ENCODE measurements around the gene SOAT2. TPM values are rescaled to one million over a fixed set of nuclear protein-coding genes. Genes with fewer than 3 reads are reported as not detected.
A peak's percentile ranks its signal among the peaks of the same experiment; 100 is the strongest.

Gene SOAT2
- total and polyA plus RNA-seq, 7 experiments from 2014 or later = 0.31 to 0.69 (median 0.46) TPM; not detected in 2

DNA sequence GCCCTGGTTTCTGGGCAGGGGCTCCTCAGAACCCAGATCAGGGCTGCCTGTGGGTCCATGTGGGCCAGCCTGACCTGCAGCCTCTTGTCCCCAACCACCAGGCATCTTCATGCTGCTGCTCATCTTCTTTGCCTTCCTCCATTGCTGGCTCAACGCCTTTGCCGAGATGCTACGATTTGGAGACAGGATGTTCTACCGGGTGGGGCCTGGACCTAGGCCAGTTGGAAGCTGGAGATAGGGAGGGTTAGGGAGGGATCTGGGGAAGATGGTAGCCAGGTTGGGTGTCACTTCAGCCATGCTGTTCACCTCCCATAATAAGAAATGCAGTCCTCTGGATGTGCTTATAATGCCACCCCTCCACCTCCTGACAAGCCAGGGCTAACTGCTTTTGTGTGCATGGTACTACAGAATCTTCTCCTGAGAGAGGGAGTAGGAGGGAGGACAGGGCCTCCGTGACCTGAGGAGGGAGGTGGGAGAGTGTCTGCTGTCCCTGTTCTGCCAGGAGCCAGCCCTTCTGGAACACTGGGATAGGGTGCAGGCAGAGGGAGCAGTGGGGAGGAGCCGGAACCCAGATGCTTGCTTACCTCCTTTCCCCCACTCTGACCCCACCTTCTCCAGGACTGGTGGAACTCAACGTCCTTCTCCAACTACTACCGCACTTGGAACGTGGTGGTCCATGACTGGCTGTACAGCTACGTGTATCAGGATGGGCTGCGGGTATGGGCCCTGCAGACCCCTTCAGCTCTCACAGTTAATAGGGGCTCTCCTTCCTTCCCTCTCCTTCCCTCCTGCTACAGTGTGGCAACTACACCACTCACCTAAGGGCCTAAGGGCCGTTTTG lies 17.6 kb downstream of the SOAT2 start:
- Mint-ChIP-seq H3K4me1 (no peaks in the 10 kb centered on the region), H3K27ac (peak overlapping the region in 1 of 9 donors; percentile 33), H3K4me3 (no peak overlapping the region), H3K27me3 (peaks cover 0 to 2% (median 0%) of the 10 kb centered on the region in 5 donors), H3K36me3 (no peaks in the 10 kb centered on the region), H3K9me3 (no peaks in the 10 kb centered on the region)
- POLR2A ChIA-PET = no interaction called here
- no peaks in the 10 kb centered on the region for H3K36me3 ChIP-seq (ENCODE audit: control insufficient read depth in 2 of 3, insufficient read depth in 3 of 3, low read length in 3 of 3)
- ATAC-seq (no peak), DNase-seq (no peak)
- intact Hi-C loops (cut with micrococcal nuclease) = no loop called here
- no peaks in the 10 kb centered on the region for H3K4me1 ChIP-seq (ENCODE audit: control insufficient read depth in 2 of 2, insufficient read depth in 2 of 2, low read length in 2 of 2)
- H3K27me3 ChIP-seq (ENCODE audit: control insufficient read depth in 2 of 2, insufficient read depth in 2 of 2, low read length in 2 of 2) = no peaks in the 10 kb centered on the region
- H3K9me3 ChIP-seq (ENCODE audit: control insufficient read depth in 2 of 3, low read length in 3 of 3) = no peaks in the 10 kb centered on the region
- CTCF ChIA-PET = interaction anchor here (0.6 kb wide), 1 partner anchor 402 kb away, joined by 3 read pairs; no protein-coding TSS in a partner anchor
- no peak overlapping the region for H3K4me3 ChIP-seq (ENCODE audit: low read length)
- no peak overlapping the region for H3K27ac ChIP-seq (ENCODE audit: low read depth, low read length)

DNA sequence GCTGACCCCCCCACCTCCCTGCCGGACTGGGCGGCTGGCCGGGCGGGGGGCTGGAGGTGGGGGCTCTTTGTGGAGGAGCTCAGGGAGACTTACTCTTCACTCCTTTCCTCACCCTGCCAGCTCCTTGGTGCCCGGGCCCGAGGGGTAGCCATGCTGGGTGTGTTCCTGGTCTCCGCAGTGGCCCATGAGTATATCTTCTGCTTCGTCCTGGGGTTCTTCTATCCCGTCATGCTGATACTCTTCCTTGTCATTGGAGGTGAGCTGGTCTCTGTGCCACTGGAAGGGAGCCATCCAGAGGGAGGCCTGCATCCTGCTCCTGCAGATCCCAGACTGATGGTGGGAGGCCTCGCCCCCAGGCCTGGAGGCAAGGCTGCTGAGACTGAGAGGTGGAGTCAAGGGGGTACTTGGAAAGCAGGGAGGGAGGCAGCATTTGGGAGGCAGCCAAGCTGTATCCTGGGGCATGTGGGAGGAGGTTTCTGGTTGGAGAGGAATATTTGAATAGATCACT lies 19.7 kb downstream of the SOAT2 start:
- no peaks in the 10 kb centered on the region for H3K36me3 Mint-ChIP-seq
- Histone ChIP-seq H3K4me3 (ENCODE audit: low read length) (no peak overlapping the region), H3K9me3 (ENCODE audit: control insufficient read depth in 2 of 3, low read length in 3 of 3) (no peaks in the 10 kb centered on the region), H3K4me1 (ENCODE audit: control insufficient read depth in 2 of 2, insufficient read depth in 2 of 2, low read length in 2 of 2) (no peaks in the 10 kb centered on the region), H3K27me3 (ENCODE audit: control insufficient read depth in 2 of 2, insufficient read depth in 2 of 2, low read length in 2 of 2) (no peaks in the 10 kb centered on the region), H3K27ac (ENCODE audit: low read depth, low read length) (no peak overlapping the region), H3K36me3 (ENCODE audit: control insufficient read depth in 2 of 3, insufficient read depth in 3 of 3, low read length in 3 of 3) (no peaks in the 10 kb centered on the region)
- intact Hi-C loops (cut with micrococcal nuclease) = no loop called here
- H3K4me1 Mint-ChIP-seq = peaks cover 0 to 5% (median 0%) of the 10 kb centered on the region in 7 donors
- DNase-seq (no peak), ATAC-seq (no peak)
- CTCF ChIA-PET = interaction anchor here (0.6 kb wide), 1 partner anchor 627 kb away, joined by 3 read pairs; no protein-coding TSS in a partner anchor
- POLR2A ChIA-PET = interaction anchor here (0.6 kb wide), 1 partner anchor 97 kb away, joined by 3 read pairs; no protein-coding TSS in a partner anchor
- peaks cover 0 to 10% (median 0%) of the 10 kb centered on the region in 5 donors for H3K27me3 Mint-ChIP-seq
- peaks cover 0 to 2% (median 0%) of the 10 kb centered on the region in 11 donors for H3K9me3 Mint-ChIP-seq
- no peak overlapping the region for H3K27ac Mint-ChIP-seq
- no peak overlapping the region for H3K4me3 Mint-ChIP-seq

DNA sequence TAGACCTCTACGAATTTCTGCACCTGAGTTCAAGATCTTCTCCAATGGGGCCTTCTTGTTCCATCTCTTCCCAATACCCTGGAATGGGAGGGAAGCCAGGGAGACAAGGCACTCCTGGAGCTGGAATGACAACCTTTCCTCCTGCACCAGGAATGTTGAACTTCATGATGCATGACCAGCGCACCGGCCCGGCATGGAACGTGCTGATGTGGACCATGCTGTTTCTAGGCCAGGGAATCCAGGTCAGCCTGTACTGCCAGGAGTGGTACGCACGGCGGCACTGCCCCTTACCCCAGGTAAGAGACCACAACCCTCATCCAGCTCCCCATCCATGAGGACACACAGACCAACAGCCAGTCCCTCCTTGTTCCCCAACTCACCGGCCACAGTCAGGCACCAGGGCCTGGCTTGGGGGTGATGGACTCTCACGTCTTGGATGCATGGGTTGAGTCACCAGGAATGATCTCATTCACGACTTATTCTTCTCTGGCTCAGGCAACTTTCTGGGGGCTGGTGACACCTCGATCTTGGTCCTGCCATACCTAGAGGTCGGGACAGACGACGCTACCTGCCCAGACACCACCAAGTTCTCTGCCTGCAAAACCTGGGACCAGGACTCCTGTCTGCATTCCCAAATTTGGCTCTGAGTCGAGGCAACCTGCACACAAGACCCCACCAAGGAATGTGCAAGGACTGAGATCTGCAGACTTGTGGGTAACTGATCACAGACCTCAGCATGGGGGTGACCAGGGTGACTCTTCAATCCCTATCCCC lies 20.5 kb downstream of the SOAT2 start:
- ATAC-seq (no peak), DNase-seq (no peak)
- Mint-ChIP-seq H3K36me3 (no peaks in the 10 kb centered on the region), H3K9me3 (peaks cover 0 to 2% (median 0%) of the 10 kb centered on the region in 11 donors), H3K27me3 (peaks cover 0 to 13% (median 2%) of the 10 kb centered on the region in 5 donors), H3K4me1 (peaks cover 0 to 5% (median 0%) of the 10 kb centered on the region in 7 donors), H3K4me3 (no peak overlapping the region), H3K27ac (peak overlapping the region in 1 of 9 donors; percentile 42)
- no peak overlapping the region for H3K27ac ChIP-seq (ENCODE audit: low read depth, low read length)
- intact Hi-C loops (cut with micrococcal nuclease) = no loop called here
- CTCF ChIA-PET = no interaction called here
- H3K4me1 ChIP-seq (ENCODE audit: control insufficient read depth in 2 of 2, insufficient read depth in 2 of 2, low read length in 2 of 2) = no peaks in the 10 kb centered on the region
- no peaks in the 10 kb centered on the region for H3K36me3 ChIP-seq (ENCODE audit: control insufficient read depth in 2 of 3, insufficient read depth in 3 of 3, low read length in 3 of 3)
- H3K9me3 ChIP-seq (ENCODE audit: control insufficient read depth in 2 of 3, low read length in 3 of 3) = no peaks in the 10 kb centered on the region
- POLR2A ChIA-PET = interaction anchor here (0.6 kb wide), 1 partner anchor 98 kb away, joined by 3 read pairs; no protein-coding TSS in a partner anchor
- no peaks in the 10 kb centered on the region for H3K27me3 ChIP-seq (ENCODE audit: control insufficient read depth in 2 of 2, insufficient read depth in 2 of 2, low read length in 2 of 2)
- no peak overlapping the region for H3K4me3 ChIP-seq (ENCODE audit: low read length)

DNA sequence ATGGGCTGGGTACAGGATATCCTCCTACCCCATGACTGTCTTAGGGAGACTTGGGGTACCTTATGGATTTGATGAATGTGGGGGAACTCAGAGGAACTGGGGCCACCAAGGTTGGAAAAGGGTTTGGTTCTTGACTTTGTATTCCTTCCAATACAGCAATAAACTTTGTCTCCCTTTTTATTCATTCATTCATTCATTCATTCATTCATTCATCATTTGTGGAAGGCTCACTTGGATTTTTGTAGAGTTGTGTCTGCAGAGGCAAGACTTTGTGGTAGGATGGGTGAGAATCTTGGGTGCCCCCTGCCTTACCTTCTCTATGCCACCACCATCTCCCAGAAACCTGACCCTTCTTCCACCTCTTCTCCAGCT lies 21.1 kb downstream of the SOAT2 start:
- POLR2A ChIA-PET = no interaction called here
- intact Hi-C loops (cut with micrococcal nuclease) = no loop called here
- ATAC-seq (no peak), DNase-seq (no peak)
- peaks cover 0 to 7% (median 0%) of the 10 kb centered on the region in 7 donors for H3K4me1 Mint-ChIP-seq
- Histone ChIP-seq H3K4me1 (ENCODE audit: control insufficient read depth in 2 of 2, insufficient read depth in 2 of 2, low read length in 2 of 2) (no peaks in the 10 kb centered on the region), H3K27me3 (ENCODE audit: control insufficient read depth in 2 of 2, insufficient read depth in 2 of 2, low read length in 2 of 2) (no peaks in the 10 kb centered on the region), H3K9me3 (ENCODE audit: control insufficient read depth in 2 of 3, low read length in 3 of 3) (no peaks in the 10 kb centered on the region), H3K4me3 (ENCODE audit: low read length) (no peak overlapping the region), H3K36me3 (ENCODE audit: control insufficient read depth in 2 of 3, insufficient read depth in 3 of 3, low read length in 3 of 3) (no peaks in the 10 kb centered on the region), H3K27ac (ENCODE audit: low read depth, low read length) (no peak overlapping the region)
- H3K27me3 Mint-ChIP-seq = peaks cover 0 to 16% (median 6%) of the 10 kb centered on the region in 5 donors
- H3K4me3 Mint-ChIP-seq = no peak overlapping the region
- H3K27ac Mint-ChIP-seq = peak overlapping the region in 2 of 9 donors; percentile 0 to 62
- H3K9me3 Mint-ChIP-seq = peaks cover 0 to 2% (median 0%) of the 10 kb centered on the region in 11 donors
- no peaks in the 10 kb centered on the region for H3K36me3 Mint-ChIP-seq
- CTCF ChIA-PET = no interaction called here

DNA sequence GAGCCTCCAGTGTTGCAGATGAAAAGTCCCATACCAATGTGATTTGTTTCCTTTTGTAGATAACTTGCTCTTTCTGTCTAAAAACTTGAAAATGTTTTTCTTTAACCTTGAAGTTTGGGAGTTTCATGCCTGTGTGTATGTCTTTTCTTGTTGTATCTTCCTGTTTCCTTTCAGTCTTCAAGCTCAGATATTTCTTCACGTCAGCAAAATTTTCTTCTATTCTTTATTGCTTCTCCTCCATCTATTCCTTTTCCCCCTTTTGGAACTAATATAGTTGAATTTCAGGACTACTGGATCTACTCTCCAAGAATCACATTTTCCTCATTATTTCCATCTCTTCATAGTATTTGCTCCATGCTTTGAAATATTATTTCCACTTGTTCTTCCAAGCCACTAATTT lies 23.9 kb downstream of the SOAT2 start:
- no peak for ATAC-seq
- H3K36me3 Mint-ChIP-seq = no peaks in the 10 kb centered on the region
- H3K27me3 Mint-ChIP-seq = peaks cover 0 to 21% (median 8%) of the 10 kb centered on the region in 5 donors
- H3K27ac Mint-ChIP-seq = no peak overlapping the region
- H3K9me3 ChIP-seq (ENCODE audit: control insufficient read depth in 2 of 3, low read length in 3 of 3) = no peaks in the 10 kb centered on the region
- no peak overlapping the region for H3K4me3 Mint-ChIP-seq
- POLR2A ChIA-PET = no interaction called here
- peaks cover 0 to 8% (median 0%) of the 10 kb centered on the region in 7 donors for H3K4me1 Mint-ChIP-seq
- H3K36me3 ChIP-seq (ENCODE audit: control insufficient read depth in 2 of 3, insufficient read depth in 3 of 3, low read length in 3 of 3) = no peaks in the 10 kb centered on the region
- DNase-seq = no peak
- no peaks in the 10 kb centered on the region for H3K4me1 ChIP-seq (ENCODE audit: control insufficient read depth in 2 of 2, insufficient read depth in 2 of 2, low read length in 2 of 2)
- CTCF ChIA-PET = no interaction called here
- H3K4me3 ChIP-seq (ENCODE audit: low read length) = no peak overlapping the region
- H3K27ac ChIP-seq (ENCODE audit: low read depth, low read length) = no peak overlapping the region
- intact Hi-C loops (cut with micrococcal nuclease) = no loop called here
- no peaks in the 10 kb centered on the region for H3K27me3 ChIP-seq (ENCODE audit: control insufficient read depth in 2 of 2, insufficient read depth in 2 of 2, low read length in 2 of 2)
- H3K9me3 Mint-ChIP-seq = peaks cover 0 to 2% (median 0%) of the 10 kb centered on the region in 11 donors

DNA sequence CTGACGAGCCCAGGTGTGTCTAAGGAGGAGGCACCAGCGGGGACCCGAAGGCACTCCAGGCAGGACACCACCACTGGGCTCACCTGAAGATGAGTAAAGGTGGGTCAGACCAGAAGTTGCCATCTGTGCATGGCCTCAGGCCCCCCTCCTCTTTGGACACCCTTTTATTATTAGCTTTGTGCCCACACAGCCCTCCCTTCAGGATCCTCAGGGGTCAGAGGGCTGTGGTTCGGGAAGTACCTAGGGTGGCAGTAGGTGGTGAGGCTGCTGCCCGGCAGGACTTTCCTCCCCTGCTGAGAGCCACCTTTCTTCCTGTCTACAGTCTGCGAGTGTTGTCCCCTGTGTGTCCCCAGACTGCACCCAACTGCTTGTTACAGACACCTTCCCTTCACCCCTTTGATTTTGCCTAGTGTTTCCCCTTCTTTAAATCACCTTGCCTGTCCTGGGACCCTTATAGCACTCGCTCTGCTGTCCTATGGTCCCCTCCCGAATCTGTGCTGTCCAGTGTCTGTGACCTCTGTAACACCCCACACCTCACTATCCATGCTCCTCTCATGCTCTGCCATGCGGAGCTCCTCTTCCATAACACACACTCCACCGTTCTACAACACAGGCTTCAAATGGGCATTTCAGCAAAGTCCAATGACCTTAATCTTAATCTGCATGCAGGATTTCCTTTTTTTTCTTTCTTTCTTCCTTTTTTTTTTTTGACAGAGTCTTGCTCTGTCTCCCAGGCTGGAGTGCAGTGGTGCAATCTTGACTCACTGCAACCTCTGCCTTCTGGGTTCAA lies 25.7 kb downstream of the SOAT2 start:
- Histone ChIP-seq H3K27ac (ENCODE audit: low read depth, low read length) (no peak overlapping the region), H3K27me3 (ENCODE audit: control insufficient read depth in 2 of 2, insufficient read depth in 2 of 2, low read length in 2 of 2) (no peaks in the 10 kb centered on the region), H3K4me3 (ENCODE audit: low read length) (no peak overlapping the region), H3K9me3 (ENCODE audit: control insufficient read depth in 2 of 3, low read length in 3 of 3) (no peaks in the 10 kb centered on the region), H3K4me1 (ENCODE audit: control insufficient read depth in 2 of 2, insufficient read depth in 2 of 2, low read length in 2 of 2) (no peaks in the 10 kb centered on the region), H3K36me3 (ENCODE audit: control insufficient read depth in 2 of 3, insufficient read depth in 3 of 3, low read length in 3 of 3) (no peaks in the 10 kb centered on the region)
- Mint-ChIP-seq H3K4me1 (peaks cover 0 to 8% (median 0%) of the 10 kb centered on the region in 7 donors), H3K4me3 (no peak overlapping the region), H3K36me3 (no peaks in the 10 kb centered on the region), H3K27ac (no peak overlapping the region), H3K27me3 (peaks cover 0 to 21% (median 8%) of the 10 kb centered on the region in 5 donors), H3K9me3 (peaks cover 0 to 2% (median 0%) of the 10 kb centered on the region in 11 donors)
- POLR2A ChIA-PET = no interaction called here
- CTCF ChIA-PET = interaction anchor here (0.6 kb wide), 1 partner anchor 14 kb away, joined by 3 read pairs; no protein-coding TSS in a partner anchor
- no peak for DNase-seq
- intact Hi-C loops (cut with micrococcal nuclease) = no loop called here
- ATAC-seq = peak; percentile 36

Measured in naive thymus-derived CD4-positive, alpha-beta T cell (primary cell).